LNCAP (cell line): ENCODE measurements around the gene PLPPR1.

Source experiments
- CTCF ChIP-seq: fragments of 450-650 bp; IDR thresholded peaks from 2 replicates; pipeline ENCODE4 v1.5.1; 2017; ENCODE audit warnings: mild to moderate bottlenecking

PLPPR1 gene

GRCh38 chr9:101158361-101158760 lies 129.8 kb downstream of the PLPPR1 start:
- TF ChIP-seq CTCF, result no peak

GRCh38 chr9:101162231-101162630 lies 133.7 kb downstream of the PLPPR1 start:
- TF ChIP-seq CTCF, result no peak

- no peak for TF ChIP-seq CTCF
Observed at GRCh38 chr9:101165131-101165530, 136.6 kb downstream of the PLPPR1 start.

- TF ChIP-seq CTCF, result no peak
Observed at GRCh38 chr9:101167490-101168134, 139.1 kb downstream of the PLPPR1 start.

GRCh38 chr9:101172616-101173015 lies 144.1 kb downstream of the PLPPR1 start:
- no peak for TF ChIP-seq CTCF

- TF ChIP-seq CTCF, result no peak
Observed at GRCh38 chr9:101173907-101174306, 145.4 kb downstream of the PLPPR1 start.

- no peak; the same call in 1 of the 2 replicates for TF ChIP-seq CTCF
Observed at GRCh38 chr9:101176384-101176783, 147.9 kb downstream of the PLPPR1 start.

- TF ChIP-seq CTCF, result no peak
Observed at GRCh38 chr9:101184813-101185278, 156.3 kb downstream of the PLPPR1 start.
